EL (cell line): ENCODE data around the gene AGTRAP.

Experiments used
- DNase-seq: peaks from one replicate; pipeline ENCODE4 v3.0.0-alpha.2; 2016

The AGTRAP gene

GRCh38 chr1:11707621-11708276 is 28.2 kb upstream of the AGTRAP start:
- DNase-seq: no peak

- DNase-seq: no peak
Observed at GRCh38 chr1:11708554-11709350, 27.2 kb upstream of the AGTRAP start.

GRCh38 chr1:11711490-11711889 is 24.4 kb upstream of the AGTRAP start:
- no peak for DNase-seq

GRCh38 chr1:11712285-11712684 is 23.7 kb upstream of the AGTRAP start:
- DNase-seq: no peak

- no peak for DNase-seq
Observed at GRCh38 chr1:11713095-11713494, 22.8 kb upstream of the AGTRAP start.

GRCh38 chr1:11714831-11715575 is 20.9 kb upstream of the AGTRAP start:
- DNase-seq: no peak

- DNase-seq: peak; percentile 51
Observed at GRCh38 chr1:11719313-11720032, 16.5 kb upstream of the AGTRAP start.

- DNase-seq: no peak
Observed at GRCh38 chr1:11720033-11720376, 15.9 kb upstream of the AGTRAP start.

- no peak for DNase-seq
Observed at GRCh38 chr1:11720525-11720924, 15.4 kb upstream of the AGTRAP start.

GRCh38 chr1:11721311-11721710 is 14.6 kb upstream of the AGTRAP start:
- DNase-seq: no peak

GRCh38 chr1:11722538-11722937 is 13.4 kb upstream of the AGTRAP start:
- DNase-seq: no peak

- DNase-seq: no peak
Observed at GRCh38 chr1:11725616-11726015, 10.3 kb upstream of the AGTRAP start.

GRCh38 chr1:11727119-11727518 is 8.8 kb upstream of the AGTRAP start:
- no peak for DNase-seq

- no peak for DNase-seq
Observed at GRCh38 chr1:11728126-11728806, 7.7 kb upstream of the AGTRAP start.

GRCh38 chr1:11729155-11729497 is 6.8 kb upstream of the AGTRAP start:
- no peak for DNase-seq

- DNase-seq: no peak
Observed at GRCh38 chr1:11729498-11730428, 6.2 kb upstream of the AGTRAP start.

GRCh38 chr1:11730429-11730891 is 5.5 kb upstream of the AGTRAP start:
- peak; percentile 54 for DNase-seq

GRCh38 chr1:11731691-11732283 is 4.1 kb upstream of the AGTRAP start:
- DNase-seq: no peak

GRCh38 chr1:11733306-11733705 is 2.6 kb upstream of the AGTRAP start:
- no peak for DNase-seq

GRCh38 chr1:11735531-11735853 is 444 bp upstream of the AGTRAP start:
- no peak for DNase-seq
